Measurements from ENCODE around the gene TSG101. TPM values are rescaled to one million over a fixed set of nuclear protein-coding genes. Genes with fewer than 3 reads are reported as not detected.

Gene TSG101
- total RNA-seq, 2 experiments from 2014 or later = 23.5 to 30.1 TPM

- peaks cover 54% of the 10 kb centered on the region for H3K36me3 Mint-ChIP-seq (ENCODE audit: low read depth)
These were observed 617 bp downstream of the TSG101 start for GRCh38 chr11:18526130-18526520.

DNA sequence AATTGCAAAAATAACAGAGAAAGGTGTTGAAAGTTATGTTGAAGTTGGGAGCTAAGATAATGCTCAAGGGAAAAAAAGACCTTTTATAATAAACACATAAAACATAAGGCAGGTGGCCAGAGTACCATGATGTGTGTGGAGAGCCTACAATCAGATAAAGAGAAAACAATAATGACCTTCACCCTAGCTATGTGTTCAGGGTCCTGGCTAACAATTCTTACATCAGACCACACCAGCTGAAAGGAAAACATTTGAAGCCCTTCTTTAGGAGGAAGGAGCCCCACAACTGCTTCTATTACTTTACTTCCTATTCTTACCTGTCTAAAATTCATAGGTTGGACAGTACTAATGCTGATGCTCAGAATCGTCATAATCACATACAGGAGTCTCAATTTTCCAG, 2.5 kb downstream of the TSG101 start:
- Histone ChIP-seq H3K4me1 (ENCODE audit: insufficient read depth, low read length) (peaks cover 33% of the 10 kb centered on the region), H3K36me3 (ENCODE audit: insufficient read depth, low read length) (peaks cover 8% of the 10 kb centered on the region), H3K4me3 (ENCODE audit: low read length) (no peak overlapping the region), H3K9me3 (ENCODE audit: control insufficient read depth in 1 of 2, insufficient read depth in 1 of 2, low read length in 2 of 2) (no peaks in the 10 kb centered on the region), H3K27me3 (ENCODE audit: control insufficient read depth in 1 of 2, insufficient read depth in 2 of 2, low read length in 2 of 2) (no peaks in the 10 kb centered on the region), H3K27ac (ENCODE audit: low read depth in 1 of 2, low read length in 2 of 2) (no peak overlapping the region)
- peaks cover 69% of the 10 kb centered on the region for H3K36me3 Mint-ChIP-seq (ENCODE audit: low read depth)
- no peaks in the 10 kb centered on the region for H3K9me3 Mint-ChIP-seq
- ATAC-seq (ENCODE audit: poor library complexity) = no peak
- ChIA-PET POLR2A (no interaction called here), CTCF (no interaction called here)
- intact Hi-C loops (cut with DNase I, micrococcal nuclease) = loop anchor here (5.0 to 10.0 kb wide), 4 partner anchors 61 to 1861 kb away; partner anchors contain the start of genes PRMT3 (in 1 of the 2), UEVLD (in 1 of the 2) and ZDHHC13 (in 1 of the 2)
- H3K27ac Mint-ChIP-seq = peak overlapping the region; percentile 79
- DNase-seq = no peak
- peaks cover 72% of the 10 kb centered on the region for H3K4me1 Mint-ChIP-seq (ENCODE audit: low read depth)
- no peaks in the 10 kb centered on the region for H3K27me3 Mint-ChIP-seq
- TF ChIP-seq, protein P1, sequence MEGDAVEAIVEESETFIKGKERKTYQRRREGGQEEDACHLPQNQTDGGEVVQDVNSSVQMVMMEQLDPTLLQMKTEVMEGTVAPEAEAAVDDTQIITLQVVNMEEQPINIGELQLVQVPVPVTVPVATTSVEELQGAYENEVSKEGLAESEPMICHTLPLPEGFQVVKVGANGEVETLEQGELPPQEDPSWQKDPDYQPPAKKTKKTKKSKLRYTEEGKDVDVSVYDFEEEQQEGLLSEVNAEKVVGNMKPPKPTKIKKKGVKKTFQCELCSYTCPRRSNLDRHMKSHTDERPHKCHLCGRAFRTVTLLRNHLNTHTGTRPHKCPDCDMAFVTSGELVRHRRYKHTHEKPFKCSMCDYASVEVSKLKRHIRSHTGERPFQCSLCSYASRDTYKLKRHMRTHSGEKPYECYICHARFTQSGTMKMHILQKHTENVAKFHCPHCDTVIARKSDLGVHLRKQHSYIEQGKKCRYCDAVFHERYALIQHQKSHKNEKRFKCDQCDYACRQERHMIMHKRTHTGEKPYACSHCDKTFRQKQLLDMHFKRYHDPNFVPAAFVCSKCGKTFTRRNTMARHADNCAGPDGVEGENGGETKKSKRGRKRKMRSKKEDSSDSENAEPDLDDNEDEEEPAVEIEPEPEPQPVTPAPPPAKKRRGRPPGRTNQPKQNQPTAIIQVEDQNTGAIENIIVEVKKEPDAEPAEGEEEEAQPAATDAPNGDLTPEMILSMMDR (IDR thresholded peaks at IDR 0.05) = no peak
- H3K4me3 Mint-ChIP-seq = peak overlapping the region; percentile 50

More at GRCh38 chr11:18526130-18526520, 617 bp downstream of the TSG101 start:
- TF ChIP-seq, protein P1 (IDR thresholded peaks at IDR 0.05) = no peak
- Histone ChIP-seq H3K4me3 (ENCODE audit: low read length) (peak overlapping the region; percentile 88), H3K36me3 (ENCODE audit: insufficient read depth, low read length) (peaks cover 8% of the 10 kb centered on the region), H3K27me3 (ENCODE audit: control insufficient read depth in 1 of 2, insufficient read depth in 2 of 2, low read length in 2 of 2) (no peaks in the 10 kb centered on the region), H3K27ac (ENCODE audit: low read depth in 1 of 2, low read length in 2 of 2) (peak overlapping the region; percentile 99 to 100), H3K4me1 (ENCODE audit: insufficient read depth, low read length) (peaks cover 33% of the 10 kb centered on the region), H3K9me3 (ENCODE audit: control insufficient read depth in 1 of 2, insufficient read depth in 1 of 2, low read length in 2 of 2) (no peaks in the 10 kb centered on the region)
- ChIA-PET CTCF (interaction anchor here (0.9 to 1.7 kb wide), 6 partner anchors 12 to 282 kb away, joined by 3 to 7 read pairs (median 4); partner anchors contain the start of gene SPTY2D1), POLR2A (interaction anchor here (0.7 to 3.1 kb wide), 28 partner anchors 8 to 1448 kb away, joined by 3 to 54 read pairs (median 5); partner anchors contain the start of genes GTF2H1, HPS5, LDHA and RPS13)
- Mint-ChIP-seq H3K4me3 (peak overlapping the region; percentile 100), H3K27ac (peak overlapping the region; percentile 100), H3K4me1 (ENCODE audit: low read depth) (peaks cover 67% of the 10 kb centered on the region), H3K27me3 (no peaks in the 10 kb centered on the region), H3K9me3 (no peaks in the 10 kb centered on the region)
- DNase-seq (no peak), ATAC-seq (ENCODE audit: poor library complexity) (no peak)
- intact Hi-C loops (cut with DNase I, micrococcal nuclease) = loop anchor here (1.0 to 10.0 kb wide), 9 partner anchors 59 to 1859 kb away; partner anchors contain the start of genes GTF2H1 (in 2 of the 2), HPS5 (in 2 of the 2), LDHA (in 1 of the 2) and PRMT3 (in 1 of the 2)

DNA sequence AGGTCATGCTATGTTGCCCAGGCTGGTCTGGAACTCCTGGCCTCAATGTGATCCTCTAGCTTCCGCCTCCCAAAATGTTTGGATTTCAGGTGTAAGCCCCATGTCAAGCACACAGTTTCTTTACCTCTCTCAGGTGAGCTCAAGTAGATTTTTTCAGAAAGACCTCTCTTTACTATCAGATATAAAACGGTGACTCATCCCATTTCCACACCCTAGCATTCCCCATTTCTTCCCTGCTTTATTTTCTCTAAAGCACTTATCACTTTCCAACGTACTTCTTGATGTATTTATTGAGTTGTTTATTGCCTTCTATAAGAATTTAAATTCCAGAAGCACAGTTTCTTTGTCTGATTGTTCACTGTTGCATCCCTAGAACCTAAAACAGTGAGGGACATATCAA, 3.7 kb downstream of the TSG101 start:
- Mint-ChIP-seq H3K4me1 (ENCODE audit: low read depth) (peaks cover 73% of the 10 kb centered on the region), H3K36me3 (ENCODE audit: low read depth) (peaks cover 78% of the 10 kb centered on the region), H3K9me3 (no peaks in the 10 kb centered on the region), H3K4me3 (peak overlapping the region; percentile 54), H3K27me3 (no peaks in the 10 kb centered on the region), H3K27ac (peak overlapping the region; percentile 16)
- peaks cover 11% of the 10 kb centered on the region for H3K36me3 ChIP-seq (ENCODE audit: insufficient read depth, low read length)
- peaks cover 33% of the 10 kb centered on the region for H3K4me1 ChIP-seq (ENCODE audit: insufficient read depth, low read length)
- no peak for ATAC-seq (ENCODE audit: poor library complexity)
- intact Hi-C loops (cut with DNase I, micrococcal nuclease) = loop anchor here (5.0 to 10.0 kb wide), 4 partner anchors 62 to 1862 kb away; partner anchors contain the start of genes PRMT3 (in 1 of the 2), UEVLD (in 1 of the 2) and ZDHHC13 (in 1 of the 2)
- no peak for DNase-seq
- ChIA-PET CTCF (no interaction called here), POLR2A (no interaction called here)
- TF ChIP-seq, protein P1 (IDR thresholded peaks at IDR 0.05) = no peak
- H3K27me3 ChIP-seq (ENCODE audit: control insufficient read depth in 1 of 2, insufficient read depth in 2 of 2, low read length in 2 of 2) = no peaks in the 10 kb centered on the region
- no peak overlapping the region for H3K4me3 ChIP-seq (ENCODE audit: low read length)
- no peaks in the 10 kb centered on the region for H3K9me3 ChIP-seq (ENCODE audit: control insufficient read depth in 1 of 2, insufficient read depth in 1 of 2, low read length in 2 of 2)
- H3K27ac ChIP-seq (ENCODE audit: low read depth in 1 of 2, low read length in 2 of 2) = no peak overlapping the region

Data from CD4-positive, alpha-beta T cell (primary cell).